Chondrocyte (in vitro differentiated cells): Measurements from ENCODE around the gene SP6. TPM values are rescaled to one million over a fixed set of nuclear protein-coding genes. Genes with fewer than 3 reads are reported as not detected.

Experiments used
- DNase-seq: peaks from one replicate; pipeline ENCODE4 v3.0.0; 2021; ENCODE audit warnings: mixed read lengths, low spot score
- H3K27ac Mint-ChIP-seq: one replicate; pipeline ENCODE4 v1.8.0; 2021; ENCODE audit warnings: mild to moderate bottlenecking, moderate library complexity, mixed read lengths; ENCODE audit not compliant: unreplicated experiment
- H3K27me3 Mint-ChIP-seq: 2 replicates; pipeline ENCODE4 v1.8.0; 2021; ENCODE audit warnings: low read depth, mixed read lengths
- H3K36me3 Mint-ChIP-seq: 2 replicates; pipeline ENCODE4 v1.8.0; 2021; ENCODE audit warnings: low read depth, mixed read lengths
- H3K4me1 Mint-ChIP-seq: 2 replicates; pipeline ENCODE4 v1.8.0; 2021; ENCODE audit warnings: low read depth, mild to moderate bottlenecking, mixed read lengths
- H3K4me3 Mint-ChIP-seq: one replicate; pipeline ENCODE4 v1.8.0; 2021; ENCODE audit warnings: mild to moderate bottlenecking, moderate library complexity, mixed read lengths; ENCODE audit not compliant: unreplicated experiment
- H3K9me3 Mint-ChIP-seq: 2 replicates; pipeline ENCODE4 v1.8.0; 2021; ENCODE audit warnings: low read depth, mixed read lengths
- CTCF ChIP-seq: fragments of 200-600 bp; sonication (generic); IDR thresholded peaks from 2 replicates; pipeline ENCODE4 v1.5.0; 2021; ENCODE audit warnings: antibody characterized with exemption, mild to moderate bottlenecking, moderate library complexity
- total RNA-seq: library from RNA; stranded (reverse); gene quantifications from 3 replicates; pipeline ENCODE4 v1.2.1, GENCODE V29; 2021

SP6 gene
- total RNA-seq, 1 donor from 2014 or later: 0.05 TPM

DNA sequence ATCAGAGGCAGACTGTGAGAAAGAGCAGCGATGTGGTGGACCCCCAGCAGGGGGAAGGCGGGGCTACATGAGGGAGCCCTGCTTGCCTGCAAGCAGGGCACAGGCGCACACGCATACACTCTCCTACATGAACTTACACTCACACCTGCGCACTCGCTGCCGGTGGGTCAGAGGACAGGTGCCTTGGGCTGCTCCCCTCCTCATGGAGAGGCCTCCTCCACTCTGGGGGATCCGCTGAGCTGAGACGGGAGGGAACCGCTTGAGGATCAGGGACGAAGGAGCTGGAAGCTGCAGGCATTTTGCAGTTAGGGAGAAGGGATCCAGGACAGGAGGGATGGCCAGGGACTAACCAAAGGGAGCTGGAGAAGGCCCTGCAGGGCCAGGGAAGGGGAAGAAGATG, 43.5 kb downstream of the SP6 start:
- TF ChIP-seq CTCF: no peak
- H3K27me3 Mint-ChIP-seq: peaks cover 8% of the 10 kb centered on the region
- H3K4me3 Mint-ChIP-seq: no peak overlapping the region
- no peak overlapping the region for H3K27ac Mint-ChIP-seq
- DNase-seq: no peak
- H3K36me3 Mint-ChIP-seq: peaks cover 31% of the 10 kb centered on the region
- no peaks in the 10 kb centered on the region for H3K9me3 Mint-ChIP-seq
- peaks cover 23% of the 10 kb centered on the region for H3K4me1 Mint-ChIP-seq

GRCh38 chr17:47806913-47807255, 44.1 kb downstream of the SP6 start:
- peaks cover 23% of the 10 kb centered on the region for H3K4me1 Mint-ChIP-seq
- peaks cover 9% of the 10 kb centered on the region for H3K27me3 Mint-ChIP-seq
- no peak for TF ChIP-seq CTCF
- no peak for DNase-seq
- peaks cover 29% of the 10 kb centered on the region for H3K36me3 Mint-ChIP-seq
- H3K9me3 Mint-ChIP-seq: no peaks in the 10 kb centered on the region
- H3K4me3 Mint-ChIP-seq: no peak overlapping the region
- H3K27ac Mint-ChIP-seq: no peak overlapping the region

GRCh38 chr17:47806026-47806912, 44.7 kb downstream of the SP6 start:
- Mint-ChIP-seq H3K36me3 (peaks cover 24% of the 10 kb centered on the region), H3K4me1 (peaks cover 18% of the 10 kb centered on the region), H3K27me3 (peaks cover 15% of the 10 kb centered on the region), H3K4me3 (no peak overlapping the region), H3K27ac (no peak overlapping the region), H3K9me3 (no peaks in the 10 kb centered on the region)
- TF ChIP-seq CTCF: no peak
- DNase-seq: no peak

GRCh38 chr17:47804461-47804860, 46.5 kb downstream of the SP6 start:
- Mint-ChIP-seq H3K27ac (no peak overlapping the region), H3K4me3 (no peak overlapping the region), H3K36me3 (peaks cover 19% of the 10 kb centered on the region), H3K4me1 (no peaks in the 10 kb centered on the region), H3K9me3 (no peaks in the 10 kb centered on the region), H3K27me3 (peaks cover 15% of the 10 kb centered on the region)
- DNase-seq: no peak
- TF ChIP-seq CTCF: no peak

GRCh38 chr17:47803751-47804150, 47.2 kb downstream of the SP6 start:
- no peaks in the 10 kb centered on the region for H3K4me1 Mint-ChIP-seq
- no peak overlapping the region for H3K27ac Mint-ChIP-seq
- DNase-seq: no peak
- peaks cover 19% of the 10 kb centered on the region for H3K36me3 Mint-ChIP-seq
- H3K27me3 Mint-ChIP-seq: peaks cover 15% of the 10 kb centered on the region
- no peaks in the 10 kb centered on the region for H3K9me3 Mint-ChIP-seq
- no peak for TF ChIP-seq CTCF
- no peak overlapping the region for H3K4me3 Mint-ChIP-seq
